Retina (tissue), 1 donor: Measurements from ENCODE around the gene PCDHGB3.
"Not testable (repeated sequence)": the region's sequence is repeated elsewhere in the genome, so short reads cannot be mapped to it uniquely, and the experiment has no call there.

Experiments used
- DNase-seq: peaks from one replicate; pipeline ENCODE4 v3.0.0-alpha.2; 2016

Gene PCDHGB3

DNA sequence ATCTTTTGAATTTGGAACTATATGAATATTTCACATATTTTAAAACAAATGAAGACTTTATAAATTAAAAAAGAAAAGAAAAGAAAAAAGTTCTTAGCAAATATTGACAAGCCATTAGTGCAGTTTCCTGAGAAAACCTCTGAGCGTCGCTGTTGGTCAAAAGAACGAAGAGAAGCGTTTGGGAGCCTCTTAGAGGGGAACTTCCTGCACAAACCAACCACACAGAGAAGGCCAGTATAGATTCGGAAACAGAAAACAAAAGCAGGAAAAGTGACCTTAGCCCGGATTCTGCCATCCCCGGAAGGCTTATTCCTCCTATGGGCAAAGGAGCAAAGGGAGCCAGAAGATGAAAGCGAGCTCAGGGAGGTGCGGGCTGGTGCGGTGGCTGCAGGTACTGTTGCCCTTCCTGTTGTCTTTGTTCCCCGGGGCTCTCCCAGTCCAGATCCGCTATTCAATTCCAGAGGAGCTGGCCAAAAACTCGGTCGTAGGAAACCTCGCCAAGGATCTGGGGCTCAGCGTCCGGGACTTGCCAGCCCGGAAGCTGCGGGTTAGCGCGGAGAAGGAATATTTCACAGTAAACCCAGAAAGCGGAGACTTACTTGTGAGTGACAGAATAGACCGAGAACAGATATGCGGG is 10.1 kb upstream of the PCDHGB3 start, which contains the start of gene PCDHGB2:
PCDHGB2 (plus strand) TSS at position 205 of the 637 bp plus-strand sequence; CDS start at position 347, 142 bp downstream.
- peak; percentile 15 for DNase-seq

DNA sequence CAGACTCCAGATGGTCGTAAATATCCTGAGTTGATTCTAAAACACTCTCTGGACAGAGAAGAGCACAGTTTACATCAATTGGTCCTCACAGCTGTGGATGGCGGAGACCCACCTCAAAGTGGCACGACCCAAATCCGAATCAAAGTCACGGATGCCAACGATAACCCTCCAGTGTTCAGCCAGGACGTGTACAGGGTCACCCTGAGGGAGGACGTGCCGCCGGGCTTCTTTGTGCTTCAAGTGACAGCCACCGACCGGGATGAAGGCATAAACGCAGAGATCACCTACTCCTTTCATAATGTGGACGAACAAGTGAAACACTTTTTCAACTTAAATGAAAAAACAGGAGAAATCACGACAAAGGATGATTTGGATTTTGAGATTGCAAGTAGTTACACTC is 9.4 kb upstream of the PCDHGB3 start:
- DNase-seq = no peak

GRCh38 chr5:141362719-141363118 is 7.3 kb upstream of the PCDHGB3 start:
- no peak for DNase-seq

DNA sequence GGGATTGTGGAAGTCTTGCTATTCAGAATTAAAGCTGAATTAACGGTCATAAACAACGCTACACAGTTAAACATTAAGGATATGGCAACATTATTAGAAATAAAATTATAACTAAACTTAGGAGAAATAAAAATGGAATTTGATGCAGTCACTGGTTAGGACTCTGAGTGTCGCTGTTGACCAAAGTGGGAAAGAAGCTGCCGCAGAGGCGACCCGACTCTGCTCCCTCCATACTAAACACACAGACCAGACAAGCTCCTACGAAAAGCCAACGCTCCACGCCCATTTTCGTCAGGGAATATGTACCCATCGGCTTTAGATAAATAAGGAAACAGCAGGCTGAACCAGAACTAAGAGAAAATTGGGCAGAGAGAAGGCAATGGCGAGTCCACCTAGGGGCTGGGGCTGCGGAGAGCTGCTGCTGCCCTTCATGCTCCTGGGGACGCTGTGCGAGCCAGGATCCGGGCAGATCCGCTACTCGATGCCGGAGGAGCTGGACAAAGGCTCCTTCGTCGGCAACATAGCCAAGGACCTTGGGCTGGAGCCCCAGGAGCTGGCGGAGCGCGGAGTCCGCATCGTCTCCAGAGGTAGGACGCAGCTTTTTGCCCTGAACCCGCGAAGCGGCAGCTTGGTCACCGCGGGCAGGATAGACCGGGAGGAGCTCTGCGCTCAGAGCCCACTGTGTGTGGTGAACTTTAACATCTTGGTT is 5.9 kb upstream of the PCDHGB3 start, which contains the start of gene PCDHGA5:
PCDHGA5 (plus strand) TSS at position 211 of the 709 bp plus-strand sequence; CDS start at position 380, 169 bp downstream.
- peak; percentile 26 for DNase-seq

DNA sequence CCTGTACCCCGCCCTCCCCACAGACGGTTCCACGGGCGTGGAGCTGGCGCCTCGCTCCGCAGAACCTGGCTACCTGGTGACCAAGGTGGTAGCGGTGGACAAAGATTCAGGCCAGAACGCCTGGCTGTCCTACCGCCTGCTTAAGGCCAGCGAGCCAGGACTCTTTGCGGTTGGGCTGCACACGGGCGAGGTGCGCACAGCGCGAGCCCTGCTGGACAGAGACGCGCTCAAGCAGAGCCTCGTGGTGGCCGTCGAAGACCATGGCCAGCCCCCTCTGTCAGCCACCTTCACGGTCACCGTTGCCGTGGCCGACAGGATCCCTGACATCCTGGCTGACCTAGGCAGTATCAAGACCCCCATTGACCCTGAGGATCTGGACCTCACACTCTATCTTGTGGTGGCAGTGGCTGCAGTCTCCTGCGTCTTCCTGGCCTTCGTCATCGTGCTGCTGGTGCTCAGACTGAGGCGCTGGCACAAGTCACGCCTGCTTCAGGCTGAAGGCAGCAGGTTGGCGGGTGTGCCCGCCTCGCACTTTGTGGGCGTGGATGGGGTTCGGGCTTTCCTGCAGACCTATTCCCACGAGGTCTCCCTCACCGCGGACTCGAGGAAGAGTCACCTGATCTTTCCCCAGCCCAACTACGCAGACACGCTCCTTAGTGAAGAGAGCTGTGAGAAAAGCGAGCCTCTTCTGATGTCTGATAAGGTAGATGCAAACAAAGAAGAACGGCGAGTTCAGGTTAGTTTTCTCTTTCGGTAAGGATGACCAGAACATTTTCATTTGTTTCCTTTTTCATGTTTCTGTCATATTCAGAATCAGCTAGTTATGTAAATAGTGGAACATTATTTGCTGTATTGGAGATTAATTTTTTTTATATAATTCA is 3.8 kb upstream of the PCDHGB3 start:
- no peak for DNase-seq

DNA sequence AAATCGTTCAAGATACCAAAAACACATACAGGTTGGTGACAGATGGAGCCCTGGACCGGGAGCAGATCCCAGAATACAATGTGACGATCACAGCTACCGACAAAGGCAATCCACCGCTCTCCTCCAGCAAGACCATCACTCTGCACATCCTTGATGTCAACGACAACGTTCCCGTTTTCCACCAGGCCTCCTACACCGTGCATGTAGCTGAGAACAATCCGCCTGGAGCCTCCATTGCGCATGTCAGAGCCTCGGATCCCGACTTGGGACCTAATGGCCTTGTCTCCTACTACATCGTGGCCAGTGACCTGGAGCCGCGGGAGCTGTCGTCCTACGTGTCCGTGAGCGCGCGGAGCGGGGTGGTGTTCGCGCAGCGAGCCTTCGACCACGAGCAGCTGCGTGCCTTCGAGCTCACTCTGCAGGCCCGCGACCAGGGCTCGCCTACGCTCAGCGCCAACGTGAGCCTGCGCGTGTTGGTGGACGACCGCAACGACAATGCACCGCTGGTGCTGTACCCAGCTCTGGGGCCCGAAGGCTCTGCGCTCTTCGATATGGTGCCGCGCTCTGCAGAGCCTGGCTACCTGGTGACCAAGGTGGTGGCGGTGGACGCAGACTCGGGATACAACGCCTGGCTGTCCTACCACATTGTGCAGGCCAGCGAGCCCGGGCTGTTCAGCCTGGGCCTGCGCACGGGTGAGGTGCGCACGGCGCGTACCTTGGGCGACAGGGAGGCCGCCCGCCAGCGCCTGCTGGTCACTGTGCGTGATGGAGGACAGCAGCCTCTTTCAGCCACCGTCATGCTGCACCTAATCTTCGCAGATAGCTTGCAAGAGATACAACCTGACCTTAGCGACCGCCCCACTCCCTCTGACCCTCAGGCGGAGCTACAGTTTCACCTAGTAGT is 1.8 kb downstream of the PCDHGB3 start:
- DNase-seq = no peak

DNA sequence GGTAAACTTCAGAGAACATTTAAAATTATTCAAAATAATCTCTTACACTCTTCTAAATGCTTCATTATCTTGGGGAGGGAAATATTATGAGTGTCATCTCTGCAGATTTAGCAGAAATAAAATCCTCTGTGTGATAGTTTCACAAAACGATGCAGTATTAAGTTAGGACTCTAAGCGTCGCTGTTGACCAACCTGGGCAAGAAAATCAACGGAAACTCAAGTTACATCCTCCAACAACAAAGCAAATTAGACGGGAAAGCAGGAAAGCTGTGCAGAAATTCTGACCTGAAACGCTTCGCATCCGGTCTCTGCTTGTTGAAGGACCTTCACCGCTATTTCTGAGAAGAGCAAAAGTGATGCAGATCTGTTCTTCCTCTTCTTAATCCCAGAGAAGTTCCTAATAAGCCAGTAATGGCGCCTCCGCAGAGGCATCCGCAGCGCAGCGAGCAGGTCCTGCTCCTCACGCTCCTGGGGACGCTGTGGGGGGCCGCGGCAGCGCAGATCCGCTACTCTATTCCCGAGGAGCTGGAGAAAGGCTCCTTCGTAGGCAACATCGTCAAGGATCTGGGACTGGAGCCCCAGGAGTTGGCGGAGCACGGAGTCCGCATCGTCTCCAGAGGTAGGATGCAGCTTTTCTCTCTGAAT is 3.8 kb downstream of the PCDHGB3 start, which contains the start of gene PCDHGA6:
PCDHGA6 (plus strand) TSS at position 219 of the 645 bp plus-strand sequence; CDS start at position 412, 193 bp downstream.
- peak; percentile 36 for DNase-seq

- no peak for DNase-seq
Measured at GRCh38 chr5:141374627-141375026, 4.6 kb downstream of the PCDHGB3 start.

- DNase-seq = not testable (repeated sequence)
Measured at GRCh38 chr5:141375444-141376155, 5.6 kb downstream of the PCDHGB3 start.

- DNase-seq = no peak
Measured at GRCh38 chr5:141382469-141383294, 12.6 kb downstream of the PCDHGB3 start, which contains the start of gene PCDHGA7. TSS of gene PCDHGA7 (plus strand) at chr5:141382742. CDS start at chr5:141382900, 158 bp downstream.

DNA sequence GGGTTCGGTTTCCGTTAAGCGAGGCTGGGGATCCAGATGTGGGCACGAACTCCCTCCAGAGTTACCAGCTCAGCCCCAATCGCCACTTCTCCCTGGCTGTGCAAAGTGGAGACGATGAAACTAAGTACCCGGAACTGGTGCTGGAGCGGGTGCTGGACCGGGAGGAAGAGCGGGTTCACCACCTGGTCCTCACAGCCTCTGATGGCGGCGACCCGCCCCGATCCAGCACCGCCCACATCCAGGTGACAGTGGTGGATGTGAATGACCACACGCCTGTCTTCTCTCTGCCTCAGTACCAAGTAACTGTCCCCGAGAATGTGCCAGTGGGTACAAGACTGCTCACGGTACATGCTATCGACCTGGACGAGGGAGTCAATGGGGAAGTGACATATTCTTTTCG is 13.3 kb downstream of the PCDHGB3 start:
- DNase-seq = no peak

DNA sequence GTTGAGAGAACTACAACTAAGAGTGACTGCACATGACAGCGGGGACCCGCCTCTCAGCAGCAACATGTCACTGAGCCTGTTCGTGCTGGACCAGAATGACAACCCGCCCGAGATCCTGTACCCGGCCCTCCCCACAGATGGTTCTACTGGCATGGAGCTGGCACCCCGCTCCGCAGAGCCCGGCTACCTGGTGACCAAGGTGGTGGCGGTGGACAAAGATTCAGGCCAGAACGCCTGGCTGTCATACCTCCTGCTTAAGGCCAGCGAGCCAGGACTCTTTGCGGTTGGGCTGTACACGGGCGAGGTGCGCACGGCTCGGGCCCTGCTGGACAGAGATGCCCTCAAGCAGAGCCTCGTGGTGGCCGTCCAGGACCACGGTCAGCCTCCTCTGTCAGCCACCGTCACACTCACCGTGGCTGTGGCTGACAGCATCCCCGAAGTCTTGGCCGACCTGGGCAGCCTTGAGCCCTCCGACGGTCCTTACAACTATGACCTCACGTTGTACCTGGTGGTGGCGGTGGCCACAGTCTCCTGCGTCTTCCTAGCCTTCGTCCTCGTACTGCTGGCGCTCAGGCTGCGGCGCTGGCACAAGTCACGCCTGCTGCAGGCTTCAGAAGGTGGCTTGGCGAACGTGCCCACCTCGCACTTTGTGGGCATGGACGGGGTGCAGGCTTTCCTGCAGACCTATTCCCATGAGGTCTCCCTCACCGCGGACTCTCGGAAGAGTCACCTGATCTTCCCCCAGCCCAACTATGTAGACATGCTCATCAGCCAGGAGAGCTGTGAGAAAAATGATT is 14.6 kb downstream of the PCDHGB3 start:
- DNase-seq = no peak

DNA sequence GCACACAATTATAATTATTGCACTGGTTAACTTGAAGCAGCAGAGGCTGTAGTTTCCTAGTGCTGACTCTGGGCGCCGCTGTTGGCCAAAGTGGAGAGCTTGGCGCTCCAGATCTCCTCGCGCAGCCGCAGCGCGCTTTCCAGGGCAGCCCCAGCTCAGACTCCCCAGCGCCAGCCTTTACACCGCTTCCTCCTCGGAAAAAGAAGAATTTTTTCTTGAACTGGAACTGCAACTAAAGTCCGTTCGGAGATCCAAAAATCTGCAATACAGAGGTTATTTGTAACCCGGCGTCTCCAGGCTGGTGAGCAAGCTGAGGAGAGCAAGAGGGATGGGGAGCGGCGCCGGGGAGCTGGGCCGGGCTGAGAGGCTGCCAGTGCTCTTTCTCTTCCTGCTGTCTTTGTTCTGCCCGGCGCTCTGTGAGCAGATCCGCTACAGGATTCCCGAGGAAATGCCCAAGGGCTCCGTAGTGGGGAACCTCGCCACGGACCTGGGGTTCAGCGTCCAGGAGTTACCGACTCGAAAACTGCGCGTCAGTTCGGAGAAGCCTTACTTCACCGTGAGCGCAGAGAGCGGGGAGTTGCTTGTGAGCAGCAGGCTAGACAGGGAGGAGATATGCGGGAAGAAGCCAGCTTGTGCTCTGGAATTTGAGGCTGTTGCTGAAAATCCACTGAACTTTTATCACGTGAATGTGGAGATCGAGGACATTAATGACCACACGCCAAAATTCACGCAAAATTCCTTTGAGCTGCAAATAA is 17.7 kb downstream of the PCDHGB3 start, which contains the start of gene PCDHGB4:
PCDHGB4 (plus strand) TSS at position 142 of the 755 bp plus-strand sequence; CDS start at position 329, 187 bp downstream.
- peak; percentile 22 for DNase-seq

GRCh38 chr5:141388661-141389060 is 18.6 kb downstream of the PCDHGB3 start:
- DNase-seq = no peak

- DNase-seq = no peak
Measured at GRCh38 chr5:141389153-141390042, 19.4 kb downstream of the PCDHGB3 start.

DNA sequence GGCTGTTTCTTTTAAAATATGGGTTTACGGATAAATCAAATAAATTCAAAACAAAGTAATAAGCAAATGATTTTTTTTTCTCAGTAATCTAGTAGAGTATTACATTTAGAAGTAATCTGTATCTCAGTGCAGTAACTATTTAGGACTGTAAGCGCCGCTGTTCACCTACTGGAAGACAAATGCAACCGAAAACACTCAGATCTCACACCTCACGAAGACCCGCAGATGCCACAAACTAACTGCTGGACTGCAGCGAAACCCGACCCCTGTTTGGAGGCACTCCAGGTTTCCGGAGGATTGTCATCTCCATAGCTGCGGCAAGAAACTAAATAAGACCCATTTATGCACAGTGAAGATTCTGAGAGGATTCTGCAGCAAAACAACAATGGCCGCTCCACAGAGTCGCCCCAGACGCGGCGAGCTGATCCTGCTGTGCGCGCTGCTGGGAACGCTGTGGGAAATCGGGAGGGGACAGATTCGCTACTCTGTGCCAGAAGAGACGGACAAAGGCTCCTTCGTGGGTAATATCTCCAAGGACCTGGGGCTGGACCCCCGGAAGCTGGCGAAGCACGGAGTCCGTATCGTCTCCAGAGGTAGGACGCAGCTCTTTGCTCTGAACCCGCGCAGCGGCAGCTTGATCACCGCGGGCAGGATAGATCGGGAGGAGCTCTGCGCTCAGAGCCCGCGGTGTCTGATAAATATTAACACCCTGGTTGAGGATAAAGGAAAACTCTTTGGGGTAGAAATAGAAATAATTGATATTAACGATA is 22.6 kb downstream of the PCDHGB3 start, which contains the start of gene PCDHGA8:
PCDHGA8 (plus strand) TSS at position 205 of the 770 bp plus-strand sequence; CDS start at position 386, 181 bp downstream.
- no peak for DNase-seq
